Measurements from ENCODE around the gene KCNT2.
"Not testable (repeated sequence)": the region's sequence is repeated elsewhere in the genome, so short reads cannot be mapped to it uniquely, and the experiment has no call there.

Gene KCNT2

DNA sequence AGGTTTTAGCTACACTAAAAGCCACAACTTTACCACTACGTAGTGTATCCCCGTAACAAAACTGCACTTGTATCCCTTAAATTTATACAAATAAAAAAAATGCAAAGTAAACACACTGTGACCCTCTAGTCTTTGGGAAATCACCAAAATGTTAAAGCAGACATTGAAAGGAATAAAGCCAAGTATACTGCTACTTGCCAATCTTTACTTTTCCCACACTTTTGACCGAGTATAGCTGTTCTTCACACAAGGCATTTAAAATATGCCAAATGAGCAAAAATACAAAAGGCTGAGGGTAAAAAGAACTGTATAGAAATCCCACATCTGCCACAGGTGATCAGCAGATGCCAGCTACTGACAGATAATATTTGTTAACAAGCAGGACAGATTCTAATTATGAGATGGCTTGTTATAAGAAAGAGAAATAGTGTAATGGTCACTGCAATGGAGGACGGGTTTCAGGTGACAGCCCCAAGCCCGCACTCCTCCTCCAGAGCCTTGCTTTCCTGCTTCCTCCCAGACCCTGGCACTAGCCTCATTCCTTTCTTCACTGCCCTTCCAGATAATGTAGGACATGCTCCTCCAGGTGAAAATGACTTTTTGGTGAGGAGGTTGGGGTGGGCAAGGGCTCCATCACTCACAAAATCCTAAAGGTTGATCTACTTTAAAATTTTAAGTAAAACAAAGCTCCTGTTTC lies 18.1 kb downstream of the KCNT2 start:
- no peak for DNase-seq

DNA sequence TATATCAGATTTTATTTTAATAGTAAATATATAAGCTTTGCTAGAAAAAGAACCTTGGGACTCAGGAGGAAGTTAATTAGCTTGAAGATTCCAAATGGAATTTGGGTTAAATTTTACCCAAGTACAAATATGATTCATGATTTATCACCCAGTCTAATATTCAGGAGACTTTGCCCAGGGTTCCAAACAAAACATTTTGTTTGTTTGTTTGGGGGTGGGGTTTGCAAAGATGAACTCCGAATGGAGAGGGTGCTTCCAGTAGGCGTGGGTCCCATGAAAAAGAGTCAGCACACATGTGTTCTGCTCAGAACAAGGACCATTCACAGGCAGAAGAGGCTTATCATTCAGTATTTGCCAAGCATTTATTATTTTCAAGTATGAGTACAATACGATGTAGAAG lies 23.5 kb downstream of the KCNT2 start:
- no peak for DNase-seq

DNA sequence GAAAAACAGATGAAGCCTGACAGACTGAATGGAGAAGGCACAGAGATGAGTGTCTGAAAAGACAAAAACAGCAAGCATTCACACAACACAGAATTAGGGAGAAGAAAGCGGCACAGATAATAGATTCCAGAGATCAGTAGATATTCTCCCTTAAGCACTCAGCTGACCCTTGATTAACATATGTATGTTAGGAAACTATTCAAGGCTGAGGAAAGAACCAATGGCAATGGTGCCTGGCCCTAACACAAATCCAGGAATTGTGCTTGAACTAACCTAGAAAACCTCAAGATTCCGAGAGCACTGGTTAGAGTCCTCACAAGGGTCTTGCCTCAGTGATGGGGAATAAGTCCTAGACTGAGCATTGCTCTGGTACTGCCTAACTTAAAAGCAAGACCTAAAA lies 30.9 kb downstream of the KCNT2 start:
- no peak for DNase-seq

DNA sequence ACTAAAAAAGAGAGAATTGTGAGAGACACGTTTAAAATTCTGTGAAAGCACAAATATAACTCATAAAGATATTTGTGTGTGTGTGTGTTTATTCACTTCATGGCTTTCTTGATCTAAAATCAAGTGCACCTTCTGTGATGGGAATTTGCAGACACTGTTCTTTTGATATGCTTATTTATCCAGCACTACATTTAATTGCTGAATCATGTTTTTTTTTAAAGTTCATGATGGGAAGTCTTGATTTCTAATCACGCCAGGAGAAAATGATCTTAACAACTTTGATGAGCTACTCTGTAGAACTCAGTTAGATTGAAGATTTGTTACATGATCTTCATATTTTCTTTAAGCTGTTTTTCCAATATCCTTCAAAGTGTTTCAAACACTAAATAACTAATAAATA lies 35.0 kb downstream of the KCNT2 start:
- DNase-seq: no peak

DNA sequence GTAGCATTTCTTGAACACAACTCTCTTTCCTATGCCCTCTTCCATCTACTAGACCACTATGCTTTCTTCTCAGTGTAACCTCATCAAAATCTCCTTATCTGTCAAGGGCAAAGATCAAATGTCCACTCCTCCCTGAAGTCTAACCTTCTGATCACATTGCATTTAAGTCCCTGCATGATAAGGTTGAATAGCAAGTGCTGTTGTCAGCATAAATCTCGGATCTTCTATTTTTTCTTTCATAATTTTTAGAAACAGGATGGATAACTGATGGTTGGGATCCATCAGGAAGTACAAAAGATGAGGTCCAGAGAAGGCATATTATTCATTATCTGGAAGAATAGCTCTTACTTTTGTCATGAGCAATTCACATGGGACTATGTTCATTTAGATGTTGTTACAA lies 41.0 kb downstream of the KCNT2 start:
- DNase-seq: no peak

DNA sequence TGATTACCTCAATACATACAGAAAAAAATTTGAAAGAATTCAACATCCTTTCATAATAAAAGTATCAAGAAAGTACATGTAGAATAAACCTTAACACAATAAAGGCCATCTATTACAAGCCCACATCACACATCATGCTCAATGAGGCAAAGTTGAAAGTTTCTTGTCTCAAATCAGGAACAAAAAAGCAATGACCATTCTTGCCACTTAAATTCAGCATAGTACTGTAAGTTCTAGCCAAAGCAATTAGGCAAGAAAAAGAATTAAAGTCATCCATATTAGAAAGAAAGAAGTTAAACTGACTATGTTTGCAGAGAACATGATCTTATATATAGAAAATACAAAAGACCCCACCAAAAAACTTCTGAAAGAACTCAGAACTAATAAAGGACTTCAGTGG lies 44.5 kb downstream of the KCNT2 start:
- DNase-seq: no peak

DNA sequence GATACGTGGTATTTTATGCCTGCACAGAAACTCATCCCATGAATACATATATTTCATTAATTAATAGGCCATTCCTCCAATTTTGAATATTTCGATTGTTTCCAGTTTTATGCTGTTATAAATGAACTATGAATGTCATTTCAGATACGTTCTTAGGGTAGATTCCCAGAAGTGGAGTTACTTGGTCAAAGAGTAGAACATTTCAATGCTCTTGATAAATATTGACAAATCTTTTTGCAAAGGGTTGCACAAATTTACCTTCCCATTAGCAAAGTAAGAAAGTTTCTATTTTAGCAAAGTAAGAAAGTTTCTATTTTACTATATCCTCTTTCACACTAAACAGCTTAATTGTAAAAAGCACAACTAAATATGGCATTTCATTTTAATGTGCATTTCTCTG lies 48.9 kb downstream of the KCNT2 start:
- DNase-seq: no peak

DNA sequence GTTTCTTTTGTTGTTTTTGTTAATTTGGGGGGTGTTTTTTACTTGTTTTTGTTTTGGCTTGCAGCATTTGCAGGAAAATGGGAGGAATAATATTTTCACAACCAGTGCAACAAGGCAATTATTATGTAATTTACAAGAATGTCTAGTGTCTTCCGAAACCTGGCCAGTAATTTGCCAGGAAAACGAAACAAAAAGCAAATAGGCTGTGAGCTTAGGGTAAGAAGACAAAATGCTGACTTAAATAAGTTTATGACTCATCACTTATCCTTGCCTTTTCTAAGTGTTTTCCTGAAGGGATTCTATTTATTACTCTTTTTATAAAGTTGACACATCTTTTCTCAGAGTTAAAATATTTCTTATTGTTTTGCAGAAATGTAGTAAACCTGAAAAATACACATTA lies 49.8 kb downstream of the KCNT2 start:
- no peak for DNase-seq

DNA sequence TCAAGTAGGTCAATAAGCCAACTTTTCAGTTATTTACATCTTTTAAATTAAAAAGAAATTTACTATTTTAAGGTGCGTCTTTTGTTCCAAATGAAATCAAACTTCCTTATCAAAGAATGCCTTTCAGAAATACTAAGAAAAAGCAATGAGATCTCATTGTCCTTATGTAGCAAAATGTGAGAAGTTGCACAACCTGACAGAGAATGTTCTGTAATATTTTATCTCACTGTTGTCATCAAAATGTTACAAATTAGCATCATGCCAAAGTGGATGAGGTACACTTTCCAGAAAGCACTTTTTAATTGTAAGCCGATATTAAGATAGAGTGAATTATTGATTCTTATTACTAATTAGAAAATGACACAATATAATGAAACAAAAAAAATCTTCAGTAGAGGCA lies 50.4 kb downstream of the KCNT2 start:
- no peak for DNase-seq

DNA sequence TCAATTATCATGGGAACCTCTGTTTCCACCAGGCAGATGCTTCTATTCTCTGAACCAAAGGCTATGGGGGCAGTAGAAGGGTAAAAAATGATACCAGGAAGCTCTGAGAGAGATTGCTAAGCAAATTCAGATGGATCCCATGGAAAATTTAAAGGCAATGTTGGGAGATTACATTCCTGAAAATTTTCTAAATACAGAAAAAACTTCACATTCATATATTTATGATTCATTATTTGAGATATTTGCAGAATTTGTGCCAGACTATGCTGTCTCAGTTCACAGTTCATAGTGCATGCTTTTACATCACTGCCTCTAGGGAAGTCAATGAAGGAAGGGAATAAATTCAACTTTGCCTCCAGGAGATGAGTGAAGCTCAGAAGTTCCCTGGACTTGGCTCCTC lies 57.5 kb downstream of the KCNT2 start:
- no peak for DNase-seq

DNA sequence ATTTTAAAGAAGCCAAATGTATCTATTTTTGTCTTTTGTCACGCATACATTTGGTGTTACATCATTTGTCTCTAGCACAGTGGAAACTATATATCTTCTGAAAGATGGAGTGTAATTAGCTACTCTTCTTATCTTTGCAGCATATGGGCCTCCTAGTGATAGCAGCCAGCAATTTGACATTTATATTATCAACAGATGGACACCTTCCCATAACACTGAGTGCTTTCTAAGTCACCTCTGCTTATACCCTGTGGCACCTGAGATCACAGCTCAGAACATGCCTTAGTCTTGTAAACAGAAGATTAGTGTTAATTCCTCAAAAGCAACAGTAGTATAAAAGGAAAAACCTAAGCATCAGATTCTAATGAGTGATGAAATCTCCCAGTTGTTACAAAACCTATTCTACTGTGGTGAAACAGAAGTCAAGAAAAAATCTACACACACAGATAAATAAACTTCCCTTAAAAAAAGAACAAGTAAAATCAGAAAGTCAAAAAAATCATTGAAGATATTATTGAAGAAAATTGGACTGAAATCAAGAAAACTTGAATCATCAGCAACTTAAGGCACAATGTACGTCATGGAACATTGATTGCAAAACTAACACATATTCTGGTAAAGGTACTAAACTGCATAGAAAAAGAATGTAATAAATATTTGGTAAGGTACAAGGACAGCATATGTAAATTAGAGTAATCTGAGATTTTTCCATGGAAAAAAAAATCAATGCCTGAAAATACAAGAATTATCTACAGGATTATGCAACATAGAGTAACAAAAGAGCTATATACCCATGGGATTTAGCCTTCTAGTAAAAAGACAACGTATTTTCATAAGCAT lies 61.7 kb downstream of the KCNT2 start:
- no peak for DNase-seq

DNA sequence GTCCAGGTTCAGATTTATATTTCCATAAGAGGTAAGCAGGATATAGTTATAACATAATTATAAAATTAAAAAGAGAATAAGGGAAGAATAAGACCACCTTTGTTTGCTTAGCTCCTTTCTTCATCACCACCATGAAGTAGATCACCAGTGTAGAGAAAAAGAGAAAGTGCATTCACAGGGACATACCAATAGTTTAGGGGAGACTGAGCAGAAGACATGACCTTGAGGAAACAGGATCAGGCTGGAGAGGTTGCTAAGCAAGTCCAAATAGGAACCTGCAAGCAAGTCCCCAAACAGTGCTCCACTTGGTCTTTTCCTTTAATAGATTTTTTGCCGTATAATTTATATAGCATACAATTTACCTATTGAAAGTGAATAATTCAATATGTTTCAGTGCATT lies 63.0 kb downstream of the KCNT2 start:
- no peak for DNase-seq

DNA sequence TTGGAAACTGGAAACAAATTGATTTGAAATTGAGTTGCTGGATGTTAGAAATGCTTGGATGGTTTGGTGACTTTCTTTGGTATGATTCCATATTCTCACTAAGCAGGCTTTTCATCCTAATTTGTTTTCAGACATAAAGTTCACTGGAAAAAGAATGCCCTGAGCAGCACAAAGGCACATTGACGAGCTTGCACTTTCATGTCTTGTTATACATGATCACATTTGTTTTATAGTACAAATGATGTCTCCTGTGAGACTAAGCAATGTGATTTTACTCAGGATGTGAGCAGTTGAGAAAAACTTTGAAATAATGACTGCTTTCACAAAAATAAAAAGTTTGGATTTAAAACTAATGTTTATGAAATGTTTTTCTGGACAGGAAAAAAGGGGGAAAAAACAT lies 63.6 kb downstream of the KCNT2 start:
- DNase-seq: no peak

DNA sequence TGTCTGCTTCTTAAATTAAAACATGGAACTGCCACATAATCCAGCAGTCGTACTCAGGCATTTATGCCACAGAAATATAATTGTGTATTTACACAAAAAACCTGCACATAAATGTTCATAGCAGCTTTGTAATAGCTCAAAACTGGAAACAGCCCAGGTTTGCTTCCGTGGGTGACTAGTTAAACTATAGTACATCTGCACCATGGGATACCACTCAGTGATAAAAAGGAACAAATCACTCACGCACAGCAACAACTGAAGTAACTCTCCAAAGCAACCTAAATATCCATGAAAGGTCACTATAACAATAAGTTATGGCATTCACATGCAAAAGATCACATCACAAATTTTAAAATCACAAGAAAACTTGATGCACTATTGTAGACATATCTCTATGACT lies 64.4 kb downstream of the KCNT2 start:
- DNase-seq: no peak

DNA sequence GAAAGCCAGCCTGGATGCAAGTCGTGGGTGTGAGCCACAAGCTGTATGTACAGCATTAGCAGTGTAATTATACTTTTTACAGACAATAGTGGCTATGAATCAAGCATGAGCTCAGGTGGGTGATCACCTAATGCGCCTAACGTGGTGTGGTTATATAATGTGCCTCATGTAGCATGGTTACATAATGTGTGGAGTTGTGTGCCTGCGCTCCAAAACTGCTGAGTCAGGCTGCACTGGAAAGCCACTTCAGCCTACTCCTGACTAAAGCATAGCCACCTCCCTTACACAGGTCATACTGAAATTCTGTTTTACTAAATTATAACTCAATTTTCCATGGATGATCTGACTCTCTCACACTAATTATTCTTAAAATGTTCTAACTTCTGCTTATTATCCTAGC lies 69.8 kb downstream of the KCNT2 start:
- DNase-seq: no peak

DNA sequence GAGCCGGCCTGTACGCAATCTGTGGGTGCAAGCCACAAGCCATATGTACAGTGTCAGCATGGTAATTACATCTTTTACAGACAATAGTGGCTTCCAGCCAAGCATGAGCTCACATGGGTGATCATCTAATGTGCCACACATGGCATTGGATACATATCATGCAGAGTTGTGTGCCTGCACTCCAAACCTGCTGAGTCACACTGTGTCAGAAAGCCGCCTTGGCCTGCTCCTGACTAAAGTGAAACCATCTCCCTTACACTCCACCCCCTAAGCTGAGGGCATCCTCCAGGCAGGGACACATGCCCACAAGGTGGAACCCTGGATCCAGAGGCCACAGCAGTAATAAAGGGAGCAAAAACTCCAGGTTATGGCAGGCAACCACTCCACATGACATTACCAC lies 72.5 kb downstream of the KCNT2 start:
- no peak for DNase-seq

DNA sequence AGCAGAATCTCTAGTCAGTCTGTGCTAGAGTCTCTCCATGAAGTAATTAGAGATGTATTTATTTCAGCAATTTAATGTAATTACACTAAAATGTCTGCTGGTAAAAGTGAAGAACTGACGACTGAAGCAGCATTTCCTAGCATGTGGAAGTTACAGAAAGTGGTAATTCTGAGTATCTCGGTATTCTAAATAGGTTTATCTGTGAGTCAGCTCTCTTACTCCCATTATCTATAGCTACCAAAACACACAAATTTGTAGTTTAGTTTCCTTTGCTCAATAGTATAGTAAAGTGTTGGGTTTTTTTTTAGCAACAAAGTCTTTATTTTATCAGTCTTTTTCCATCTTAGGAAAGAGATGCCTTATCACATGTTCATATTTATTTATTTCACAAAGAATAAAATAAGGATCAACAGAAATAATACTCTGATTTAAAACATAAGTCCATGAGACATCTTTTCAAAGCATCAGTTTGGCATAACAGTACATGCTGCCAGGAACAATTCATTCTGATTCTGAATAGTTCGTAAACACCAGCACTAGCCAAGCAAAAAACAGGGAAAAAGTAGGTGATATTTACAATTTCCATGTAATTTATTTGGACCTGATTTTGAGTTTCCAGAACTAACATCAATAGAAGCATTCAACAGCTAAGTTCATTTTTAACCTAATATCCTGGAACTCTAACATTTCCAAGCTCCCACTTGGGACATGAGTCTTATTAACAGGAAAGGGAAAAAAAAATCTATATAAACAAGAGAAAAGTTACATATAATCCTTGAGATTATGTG lies 76.3 kb downstream of the KCNT2 start:
- no peak for DNase-seq

DNA sequence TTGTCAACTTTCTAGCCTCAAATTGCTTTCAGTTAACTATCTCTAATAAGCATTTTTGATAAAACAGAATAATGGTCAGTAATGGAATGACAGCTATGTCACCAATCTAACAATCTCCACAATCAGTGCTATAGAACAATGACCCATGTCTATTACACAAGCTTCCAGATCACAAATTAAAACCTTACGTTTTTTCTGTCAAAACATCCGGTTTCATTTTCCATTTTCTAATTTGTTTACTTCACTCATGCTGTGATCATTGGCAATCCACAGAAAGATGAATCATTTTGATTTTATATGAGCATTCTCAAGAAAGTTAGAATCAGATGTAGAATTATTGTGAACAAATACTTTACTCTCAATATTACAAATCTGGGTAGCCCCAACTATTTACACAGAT lies 80.3 kb downstream of the KCNT2 start:
- DNase-seq: no peak

DNA sequence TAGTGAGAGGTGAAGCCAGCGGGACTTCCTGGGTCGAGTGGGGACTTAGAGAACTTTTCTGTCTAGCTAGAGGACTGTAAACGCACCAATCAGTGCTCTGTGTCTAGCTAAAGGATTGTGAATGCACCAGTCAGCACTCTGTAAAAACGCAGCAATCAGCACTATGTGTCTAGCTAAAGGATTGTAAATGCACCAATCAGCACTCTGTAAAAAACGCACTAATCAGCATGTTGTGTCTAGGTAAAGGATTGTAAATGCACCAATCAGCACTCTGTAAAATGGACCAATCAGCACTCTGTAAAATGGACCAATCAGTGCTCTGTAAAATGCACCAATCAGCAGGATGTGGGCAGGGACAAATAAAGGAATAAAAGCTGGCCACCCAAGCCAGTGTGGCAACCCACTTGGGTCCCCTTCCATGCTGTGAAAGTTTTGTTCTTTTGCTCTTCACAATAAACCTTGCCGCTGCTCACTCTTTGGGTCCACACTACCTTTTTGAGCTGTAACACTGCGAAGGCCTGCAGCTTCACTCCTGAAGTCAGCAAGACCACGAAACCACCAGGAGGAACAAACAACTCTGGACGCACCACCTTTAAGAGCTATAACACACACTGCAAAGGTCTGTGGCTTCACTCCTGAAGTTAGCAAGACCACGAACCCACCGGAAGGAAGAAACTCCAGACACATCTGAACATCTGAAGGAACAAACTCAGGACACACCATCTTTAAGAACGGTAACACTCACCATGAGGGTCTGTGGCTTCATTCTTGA lies 85.5 kb downstream of the KCNT2 start:
- DNase-seq: not testable (repeated sequence)

DNA sequence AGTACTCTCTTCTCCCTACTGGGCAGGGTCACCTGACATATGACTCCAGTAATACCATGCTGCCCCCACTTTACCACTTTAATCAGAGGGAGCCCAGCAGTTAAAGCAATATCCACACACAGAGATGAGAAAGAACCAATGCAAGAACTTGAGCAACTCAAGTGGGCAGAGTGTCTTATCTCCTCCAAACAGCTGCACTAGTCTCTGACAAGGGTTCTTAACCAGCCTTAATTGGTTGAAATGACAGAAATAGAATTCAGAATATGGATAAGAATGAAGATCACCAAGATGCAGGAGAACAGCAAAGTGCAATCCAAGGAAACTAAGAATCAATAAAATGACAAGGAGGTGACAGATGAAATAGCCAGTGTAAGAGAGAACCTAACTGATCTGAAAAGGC lies 91.0 kb downstream of the KCNT2 start:
- DNase-seq: no peak

DNA sequence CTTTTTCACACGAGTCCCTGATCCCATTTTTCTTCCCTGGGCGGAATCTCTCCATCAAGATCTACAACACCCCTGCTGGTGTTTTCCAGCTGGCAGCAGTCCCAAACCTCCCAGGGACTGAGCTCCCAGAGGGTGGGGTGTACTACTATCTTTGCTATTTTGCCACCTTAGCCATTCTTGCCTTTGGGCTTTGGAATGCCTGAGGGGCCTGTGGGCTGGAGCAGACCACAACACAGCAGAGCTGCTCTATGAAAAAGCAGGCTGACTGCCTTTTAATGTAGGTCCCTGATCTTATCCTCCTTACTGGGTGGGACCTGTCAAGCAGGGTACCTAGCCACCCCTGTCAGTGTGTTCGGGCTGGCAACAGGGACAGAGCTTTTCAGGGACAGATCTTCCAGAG lies 91.9 kb downstream of the KCNT2 start:
- DNase-seq: no peak

DNA sequence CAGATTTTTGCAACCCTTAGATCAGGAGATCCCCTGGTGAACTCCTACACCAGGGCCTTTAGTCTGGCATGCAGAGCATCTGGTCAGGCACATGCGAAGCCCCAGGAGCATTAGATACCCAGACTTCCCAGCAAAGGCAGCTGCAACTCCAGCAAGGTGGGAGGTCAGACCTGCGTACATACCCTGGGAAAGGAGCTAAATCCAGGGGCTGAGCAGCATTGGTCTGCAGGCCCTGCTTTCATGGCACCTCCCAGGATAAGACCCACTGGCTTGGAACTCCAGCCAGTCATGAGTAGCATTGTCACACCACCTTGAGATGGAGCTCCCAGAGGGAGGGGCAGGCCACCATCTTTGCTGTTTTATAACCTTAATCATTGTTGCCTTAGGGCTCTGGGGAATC lies 92.3 kb downstream of the KCNT2 start:
- no peak for DNase-seq

DNA sequence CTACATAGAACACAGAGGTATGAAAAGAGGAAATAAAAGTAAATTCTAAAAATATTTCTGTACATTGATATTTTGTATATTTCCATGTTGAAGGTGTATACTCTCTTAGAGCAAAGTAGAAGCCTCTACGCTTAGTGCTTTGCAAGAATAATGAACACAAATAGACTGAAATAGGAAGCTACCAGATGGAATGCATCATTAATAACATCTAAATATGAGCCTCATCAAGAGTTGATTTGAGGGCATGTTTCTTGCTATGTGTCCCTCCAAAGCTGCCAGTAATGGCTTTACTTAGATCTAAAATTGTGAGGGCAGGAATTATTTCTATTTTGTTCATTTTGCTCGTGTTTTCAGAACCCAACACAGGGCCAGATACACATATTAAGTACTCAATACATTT lies 94.4 kb downstream of the KCNT2 start:
- no peak for DNase-seq

All from activated CD4-positive, alpha-beta T cell treated with anti-CD3 and anti-CD28 coated beads, Interleukin-2, amount 50 U/mL, for 4 hours (primary cell).